ENCODE data around the gene GOLGA3.

DNA sequence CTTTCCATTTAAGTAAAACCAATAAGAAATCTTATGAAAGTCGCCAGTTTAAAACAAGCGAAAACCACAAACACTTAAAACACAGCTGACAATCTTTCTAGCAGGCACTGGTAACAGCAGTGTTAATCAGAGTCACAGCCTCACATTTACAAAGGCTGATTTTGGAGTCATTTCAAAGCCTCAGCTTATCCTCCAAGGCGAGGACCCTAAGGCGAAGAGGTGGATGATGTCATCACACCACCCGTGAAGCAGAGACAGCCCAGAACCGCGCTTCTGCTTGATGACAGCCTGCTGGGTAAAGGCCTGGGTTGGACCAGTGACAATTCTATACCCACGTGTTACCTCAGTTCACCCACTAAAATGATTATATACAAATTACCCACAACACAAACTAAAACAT, 10.1 kb downstream of the GOLGA3 start:
- TF ChIP-seq, protein P1, sequence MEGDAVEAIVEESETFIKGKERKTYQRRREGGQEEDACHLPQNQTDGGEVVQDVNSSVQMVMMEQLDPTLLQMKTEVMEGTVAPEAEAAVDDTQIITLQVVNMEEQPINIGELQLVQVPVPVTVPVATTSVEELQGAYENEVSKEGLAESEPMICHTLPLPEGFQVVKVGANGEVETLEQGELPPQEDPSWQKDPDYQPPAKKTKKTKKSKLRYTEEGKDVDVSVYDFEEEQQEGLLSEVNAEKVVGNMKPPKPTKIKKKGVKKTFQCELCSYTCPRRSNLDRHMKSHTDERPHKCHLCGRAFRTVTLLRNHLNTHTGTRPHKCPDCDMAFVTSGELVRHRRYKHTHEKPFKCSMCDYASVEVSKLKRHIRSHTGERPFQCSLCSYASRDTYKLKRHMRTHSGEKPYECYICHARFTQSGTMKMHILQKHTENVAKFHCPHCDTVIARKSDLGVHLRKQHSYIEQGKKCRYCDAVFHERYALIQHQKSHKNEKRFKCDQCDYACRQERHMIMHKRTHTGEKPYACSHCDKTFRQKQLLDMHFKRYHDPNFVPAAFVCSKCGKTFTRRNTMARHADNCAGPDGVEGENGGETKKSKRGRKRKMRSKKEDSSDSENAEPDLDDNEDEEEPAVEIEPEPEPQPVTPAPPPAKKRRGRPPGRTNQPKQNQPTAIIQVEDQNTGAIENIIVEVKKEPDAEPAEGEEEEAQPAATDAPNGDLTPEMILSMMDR (IDR thresholded peaks at IDR 0.05), result no peak
- no peak for TF ChIP-seq POLR2A (IDR thresholded peaks at IDR 0.05)
- no peak for TF ChIP-seq POLR2AphosphoS5 (IDR thresholded peaks at IDR 0.05)
